ENCODE data around the gene CLDN9. TPM values are rescaled to one million over a fixed set of nuclear protein-coding genes. Genes with fewer than 3 reads are reported as not detected.

Gene CLDN9
- total and polyA plus RNA-seq, 4 donors: 0.05 to 0.32 (median 0.25) TPM

- no peak for DNase-seq (ENCODE audit: low spot score)
- Histone ChIP-seq H3K9ac (ENCODE audit: low read depth in 1 of 2, low read length in 2 of 2) (no peak overlapping the region), H3K36me3 (ENCODE audit: control insufficient read depth in 4 of 4, insufficient read depth in 3 of 4, low read depth in 1 of 4, low read length in 3 of 4) (no peaks in the 10 kb centered on the region), H3K4me3 (ENCODE audit: low read depth in 1 of 3, low read length in 3 of 3) (no peak overlapping the region), H3K27ac (ENCODE audit: low read depth in 1 of 2, low read length in 2 of 2) (no peak overlapping the region), H3K27me3 (ENCODE audit: control insufficient read depth in 4 of 4, insufficient read depth in 4 of 4, low read length in 3 of 4) (no peaks in the 10 kb centered on the region), H3K4me1 (ENCODE audit: control insufficient read depth in 4 of 4, insufficient read depth in 4 of 4, low read length in 3 of 4) (peaks cover 0 to 17% (median 9%) of the 10 kb centered on the region in 4 donors), H3K9me3 (ENCODE audit: control insufficient read depth in 4 of 4, low read length in 3 of 4) (no peaks in the 10 kb centered on the region)
- 86% methylated on average over 17 of the region's 17 CpGs for WGBS
- TF ChIP-seq TAF1 (conservative IDR thresholded peaks at IDR 0.05): no peak
- no peak for TF ChIP-seq RAD21 (IDR thresholded peaks at IDR 0.05)
- no peak for TF ChIP-seq EGR1 (IDR thresholded peaks at IDR 0.05; ENCODE audit: low read depth in 2 of 2)
- no peak for TF ChIP-seq JUND (IDR thresholded peaks at IDR 0.05)
Measured at GRCh38 chr16:2986623-2987188, 26.0 kb upstream of the CLDN9 start.

- Histone ChIP-seq H3K27ac (ENCODE audit: low read depth in 1 of 2, low read length in 2 of 2) (no peak overlapping the region), H3K9ac (ENCODE audit: low read depth in 1 of 2, low read length in 2 of 2) (no peak overlapping the region), H3K27me3 (ENCODE audit: control insufficient read depth in 4 of 4, insufficient read depth in 4 of 4, low read length in 3 of 4) (no peaks in the 10 kb centered on the region), H3K9me3 (ENCODE audit: control insufficient read depth in 4 of 4, low read length in 3 of 4) (no peaks in the 10 kb centered on the region), H3K36me3 (ENCODE audit: control insufficient read depth in 4 of 4, insufficient read depth in 3 of 4, low read depth in 1 of 4, low read length in 3 of 4) (no peaks in the 10 kb centered on the region), H3K4me3 (ENCODE audit: low read depth in 1 of 3, low read length in 3 of 3) (no peak overlapping the region), H3K4me1 (ENCODE audit: control insufficient read depth in 4 of 4, insufficient read depth in 4 of 4, low read length in 3 of 4) (peaks cover 0 to 17% (median 9%) of the 10 kb centered on the region in 4 donors)
- no peak for TF ChIP-seq FOXA2 (IDR thresholded peaks at IDR 0.05)
- TF ChIP-seq REST (IDR thresholded peaks at IDR 0.05): no peak
- TF ChIP-seq CTCF (IDR thresholded peaks at IDR 0.05; ENCODE audit: low read depth, low read length, missing input control): no peak
- no peak for TF ChIP-seq HNF4A (conservative IDR thresholded peaks at IDR 0.05)
- TF ChIP-seq RAD21 (IDR thresholded peaks at IDR 0.05): no peak
- TF ChIP-seq JUND (IDR thresholded peaks at IDR 0.05): no peak
- TF ChIP-seq EGR1 (IDR thresholded peaks at IDR 0.05; ENCODE audit: low read depth in 2 of 2): no peak
- no peak for TF ChIP-seq MAX (IDR thresholded peaks at IDR 0.05)
- TF ChIP-seq ATF3 (IDR thresholded peaks at IDR 0.05): no peak
- TF ChIP-seq GABPA (IDR thresholded peaks at IDR 0.05 in 1 of 2, conservative IDR thresholded peaks at IDR 0.05 in 1 of 2): no peak
- TF ChIP-seq SP1 (IDR thresholded peaks at IDR 0.05): no peak
- no peak for TF ChIP-seq TAF1 (conservative IDR thresholded peaks at IDR 0.05)
- TF ChIP-seq HNF4G (IDR thresholded peaks at IDR 0.05): no peak
- TF ChIP-seq NR2F2 (IDR thresholded peaks at IDR 0.05): no peak
- TF ChIP-seq ZBTB33 (IDR thresholded peaks at IDR 0.05): no peak
- TF ChIP-seq YY1 (IDR thresholded peaks at IDR 0.05): no peak
- TF ChIP-seq RXRA (IDR thresholded peaks at IDR 0.05): no peak
- WGBS: 92% methylated on average over 9 of the region's 9 CpGs
- DNase-seq (ENCODE audit: low spot score): no peak
Measured at GRCh38 chr16:2987286-2987685, 25.4 kb upstream of the CLDN9 start.

Measured in liver (tissue), 9 donors.